Muscle of arm (tissue), 12 donors: ENCODE data around the gene HIVEP1. TPM values are rescaled to one million over a fixed set of nuclear protein-coding genes. Genes with fewer than 3 reads are reported as not detected.

Experiments
- DNase-seq: peaks from one replicate; pipeline ENCODE4 v3.0.0-alpha.2; 2013
- polyA plus RNA-seq, 12 donors: library from polyadenylated mRNA; unstranded; fragments of 120-200 nt; gene quantifications; one replicate each; pipeline ENCODE4 v1.2.1, GENCODE V29; 2013; ENCODE audit not compliant: insufficient read length in 12 of 12

HIVEP1 gene
- polyA plus RNA-seq, 12 donors = 20.2 to 41.8 (median 24.3) TPM; not detected in 1

- DNase-seq = no peak
Measured at GRCh38 chr6:11989386-11989785, 22.7 kb upstream of the HIVEP1 start.

GRCh38 chr6:11992086-11992485 is 20.0 kb upstream of the HIVEP1 start:
- DNase-seq = no peak

GRCh38 chr6:11994875-11995461 is 17.1 kb upstream of the HIVEP1 start:
- DNase-seq = no peak

- DNase-seq = no peak
Measured at GRCh38 chr6:11996751-11997150, 15.4 kb upstream of the HIVEP1 start.

- DNase-seq = no peak
Measured at GRCh38 chr6:11999246-11999645, 12.9 kb upstream of the HIVEP1 start.

- no peak for DNase-seq
Measured at GRCh38 chr6:12000174-12000573, 11.9 kb upstream of the HIVEP1 start.

GRCh38 chr6:12001004-12001705 is 11.0 kb upstream of the HIVEP1 start:
- DNase-seq = peak; percentile 64

GRCh38 chr6:12001706-12002435 is 10.2 kb upstream of the HIVEP1 start:
- DNase-seq = no peak

- no peak for DNase-seq
Measured at GRCh38 chr6:12007473-12007872, 4.6 kb upstream of the HIVEP1 start.

GRCh38 chr6:12007887-12008286 is 4.2 kb upstream of the HIVEP1 start:
- peak; percentile 31 for DNase-seq

- DNase-seq = peak; percentile 76
Measured at GRCh38 chr6:12008366-12009179, 3.5 kb upstream of the HIVEP1 start.

GRCh38 chr6:12009180-12009685 is 2.9 kb upstream of the HIVEP1 start:
- peak; percentile 49 for DNase-seq

- DNase-seq = peak; percentile 42
Measured at GRCh38 chr6:12009876-12010634, 2.1 kb upstream of the HIVEP1 start.

- peak; percentile 83 for DNase-seq
Measured at GRCh38 chr6:12010635-12011275, 1.4 kb upstream of the HIVEP1 start.

GRCh38 chr6:12011276-12012037 is 655 bp upstream of the HIVEP1 start:
- peak; percentile 93 for DNase-seq

- DNase-seq = peak; percentile 86
Measured at GRCh38 chr6:12012558-12013306, 620 bp downstream of the HIVEP1 start.

GRCh38 chr6:12013307-12013719 is 1.2 kb downstream of the HIVEP1 start:
- DNase-seq = no peak

- DNase-seq = no peak
Measured at GRCh38 chr6:12014027-12014872, 2.1 kb downstream of the HIVEP1 start.
